ENCODE results near the gene CNOT8.

Gene CNOT8

DNA sequence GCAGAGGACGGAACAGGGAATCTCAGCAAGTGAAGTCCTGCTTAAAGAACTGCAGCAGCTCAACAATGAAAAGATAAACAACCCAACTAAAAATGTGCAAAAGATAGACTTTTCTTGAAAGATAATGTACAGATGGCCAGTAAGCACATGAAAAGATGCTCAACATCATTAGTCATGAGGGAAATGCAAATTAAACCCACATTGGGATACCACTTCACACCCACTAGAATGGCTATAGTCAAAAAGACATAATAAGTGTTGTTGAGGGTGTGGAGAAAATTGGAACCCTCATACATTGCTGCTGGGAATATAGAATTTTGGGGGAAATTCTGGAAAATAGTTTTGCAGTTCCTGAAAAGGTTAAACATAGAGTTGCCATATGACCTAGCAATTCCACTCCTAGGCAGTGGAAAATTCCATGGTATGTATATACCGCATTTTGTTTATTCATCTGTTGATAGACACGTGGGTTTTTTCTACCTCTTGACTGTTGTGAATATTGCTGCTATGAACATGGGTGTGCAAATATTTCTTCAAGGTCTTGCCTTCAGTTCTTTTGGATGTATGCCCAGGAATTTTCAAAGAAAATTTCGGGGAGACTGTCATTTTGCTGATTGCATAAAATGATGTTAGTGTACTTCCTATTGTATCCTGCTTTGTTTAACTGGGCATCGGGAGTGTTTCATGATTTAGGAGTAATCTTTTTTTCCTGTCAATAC is 7.2 kb downstream of the CNOT8 start:
- DNase-seq (ENCODE audit: low read depth) = peak; percentile 29

DNA sequence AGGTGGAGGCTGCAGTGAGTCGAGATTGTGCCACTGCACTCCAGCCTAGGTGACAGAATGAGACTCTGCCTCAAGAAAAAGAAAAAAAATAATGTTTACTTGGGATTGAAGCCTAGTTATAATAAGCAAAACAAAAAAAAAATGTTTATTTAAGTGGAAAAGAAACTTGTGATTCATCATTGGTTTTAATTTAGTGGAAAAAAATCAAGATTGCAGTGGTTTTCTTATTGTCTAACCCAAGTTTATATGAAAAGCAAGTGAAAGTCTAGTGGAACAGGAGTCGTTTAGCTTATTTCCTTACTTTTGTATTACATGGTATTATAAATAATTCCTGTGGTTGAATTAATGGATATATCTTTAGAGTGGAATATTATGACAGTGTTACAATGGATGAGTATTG is 8.4 kb downstream of the CNOT8 start:
- peak; percentile 65 for DNase-seq (ENCODE audit: low read depth)

DNA sequence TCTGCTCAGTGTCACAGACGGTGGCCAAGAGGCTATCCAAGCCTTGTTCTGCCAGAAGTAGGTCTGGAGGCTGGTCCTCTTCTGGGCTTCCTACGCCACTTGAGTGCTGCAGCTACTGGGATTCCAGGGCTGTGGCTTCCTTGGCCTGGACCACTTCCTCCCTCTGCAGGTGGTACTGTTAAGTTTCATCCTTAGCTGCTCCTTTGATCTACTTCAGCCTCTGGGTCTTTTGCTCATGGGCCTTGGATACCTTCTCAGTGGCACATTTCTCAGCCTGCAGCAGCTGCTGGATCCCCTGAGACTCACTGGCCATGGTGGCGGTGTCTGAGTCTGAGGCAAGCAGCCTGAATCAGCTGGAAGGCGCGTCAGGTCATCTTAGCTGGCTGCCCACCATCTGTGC is 10.3 kb downstream of the CNOT8 start:
- peak; percentile 25 for DNase-seq (ENCODE audit: low read depth)

DNA sequence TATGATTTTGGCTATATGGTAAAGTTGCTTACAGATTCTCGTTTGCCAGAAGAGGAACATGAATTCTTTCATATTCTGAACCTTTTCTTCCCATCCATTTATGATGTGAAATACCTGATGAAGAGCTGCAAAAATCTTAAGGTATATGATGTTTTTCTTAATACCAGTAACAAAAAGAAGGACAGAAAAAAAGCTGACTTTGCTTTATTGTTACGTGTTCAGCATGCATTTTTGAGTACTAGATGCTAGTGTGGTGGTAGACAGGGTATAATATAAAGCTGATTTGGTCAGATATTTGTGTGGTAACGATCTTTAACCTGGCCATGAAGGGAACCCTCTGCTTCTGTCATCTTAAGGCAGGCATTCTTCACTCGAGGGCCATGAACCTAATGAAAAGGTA is 13.3 kb downstream of the CNOT8 start:
- no peak for DNase-seq (ENCODE audit: low read depth)

DNA sequence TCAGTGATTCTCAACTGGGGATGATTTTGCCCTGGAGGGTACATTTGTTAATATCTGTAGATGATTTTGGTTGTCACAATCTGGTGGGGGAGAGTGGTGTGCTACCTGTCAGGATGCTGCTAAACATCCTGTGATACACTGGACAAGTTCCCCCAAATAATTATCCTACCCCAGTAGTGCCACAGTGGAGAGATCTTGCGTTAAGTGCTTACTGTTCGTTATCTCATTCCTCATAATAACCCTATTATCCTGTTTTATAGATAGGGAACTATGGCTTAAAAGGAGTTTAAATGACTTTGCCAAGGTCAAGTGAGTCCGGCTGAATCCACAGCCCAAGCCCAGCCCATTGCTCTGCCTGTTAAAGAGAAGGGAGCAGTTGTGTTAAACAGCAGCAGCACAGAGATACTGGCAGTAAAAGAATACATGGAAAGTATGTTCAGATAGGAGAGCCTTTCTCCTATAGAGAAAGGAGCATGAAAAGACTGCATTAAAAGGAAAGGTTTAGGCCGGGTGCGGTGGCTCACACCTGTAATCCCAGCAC is 15.4 kb downstream of the CNOT8 start:
- DNase-seq (ENCODE audit: low read depth) = no peak

DNA sequence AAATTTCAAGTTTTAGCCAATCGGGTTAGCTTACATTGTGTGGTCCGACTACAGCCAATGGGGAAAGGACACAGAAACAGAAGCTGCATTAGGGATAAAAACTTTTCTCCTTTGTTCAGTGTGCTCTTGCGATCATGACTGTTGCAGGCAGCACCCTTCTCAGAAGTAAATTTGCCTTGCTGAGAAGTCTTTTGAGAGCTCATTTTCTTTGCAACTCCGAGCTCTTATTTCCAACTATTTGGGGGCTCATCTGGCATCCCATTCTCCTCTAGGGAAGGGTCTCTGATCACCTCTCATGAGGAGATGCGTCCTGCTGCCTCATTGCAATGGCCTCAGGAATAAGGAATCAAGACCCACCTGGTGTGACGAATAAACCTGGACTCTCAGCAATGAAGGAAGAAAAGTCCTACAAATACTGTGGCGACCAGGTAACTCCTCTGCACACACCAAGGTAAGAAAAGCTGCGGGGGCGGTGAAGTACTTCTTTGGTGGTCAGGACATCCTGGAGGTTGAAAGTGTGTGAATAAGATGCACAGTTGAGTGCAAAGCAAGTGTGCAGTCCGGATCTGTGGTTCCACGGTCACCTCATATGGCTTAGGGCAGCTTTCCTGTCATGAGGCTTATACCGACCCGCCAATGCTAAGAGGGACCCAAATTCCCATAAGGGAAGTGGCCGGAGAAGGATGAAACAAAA is 20.4 kb downstream of the CNOT8 start:
- DNase-seq (ENCODE audit: low read depth) = no peak

DNA sequence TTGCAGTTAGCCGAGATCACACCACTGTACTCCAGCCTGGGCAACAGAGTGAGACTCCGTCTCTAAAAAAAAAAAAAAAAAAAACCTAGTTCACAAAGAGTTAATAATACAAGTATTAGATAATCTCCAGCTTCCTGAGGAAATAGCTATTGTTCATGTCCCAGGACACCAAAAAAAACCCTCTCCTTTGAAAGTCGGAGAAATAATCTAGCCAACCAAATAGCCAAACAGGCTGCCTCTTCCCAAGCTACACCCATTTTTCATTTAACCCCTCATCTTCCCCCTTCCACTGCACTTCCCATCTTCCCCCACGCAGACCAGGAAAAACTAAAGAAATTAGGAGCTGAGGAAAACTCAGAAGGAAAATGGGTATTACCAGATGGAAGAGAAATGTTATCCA is 23.6 kb downstream of the CNOT8 start:
- DNase-seq (ENCODE audit: low read depth) = no peak

DNA sequence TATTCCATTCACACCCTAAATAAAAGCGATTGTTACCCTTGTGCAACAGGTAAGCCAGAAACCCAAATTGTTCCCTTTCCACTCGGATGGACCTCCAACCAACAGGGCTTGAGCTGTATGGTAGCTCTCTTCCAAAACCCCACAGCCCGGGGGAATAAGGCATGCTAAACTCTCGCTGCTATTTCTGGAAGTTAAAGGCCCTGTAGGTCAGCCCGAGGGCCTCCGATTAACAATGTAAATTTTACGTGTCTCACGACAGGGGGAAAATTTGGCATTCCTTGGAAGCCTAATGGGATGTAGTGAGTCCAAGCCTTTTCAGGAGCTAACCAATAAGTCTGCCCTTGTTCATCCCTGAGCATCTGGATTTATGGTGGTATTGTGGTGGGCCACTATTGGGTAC is 26.0 kb downstream of the CNOT8 start:
- DNase-seq (ENCODE audit: low read depth) = no peak

DNA sequence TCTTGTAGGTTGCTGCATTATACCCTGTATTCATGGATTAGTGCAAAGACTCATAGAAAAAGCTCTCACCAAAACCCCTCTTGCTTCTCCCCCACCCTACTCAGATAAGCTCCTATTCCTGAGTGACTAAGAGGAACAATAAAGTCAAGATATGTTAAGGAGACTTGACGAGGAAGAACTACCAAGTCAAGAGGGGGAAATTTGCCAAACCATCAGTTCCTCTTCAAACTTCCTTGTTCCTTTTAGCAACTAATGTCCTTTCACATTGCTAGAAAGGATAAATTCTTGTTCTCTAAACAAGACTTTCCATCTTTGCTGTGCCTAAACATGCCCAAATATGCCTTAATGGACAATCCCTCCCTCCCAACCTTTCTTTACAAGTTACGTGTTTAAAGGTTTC is 27.0 kb downstream of the CNOT8 start:
- DNase-seq (ENCODE audit: low read depth) = no peak

DNA sequence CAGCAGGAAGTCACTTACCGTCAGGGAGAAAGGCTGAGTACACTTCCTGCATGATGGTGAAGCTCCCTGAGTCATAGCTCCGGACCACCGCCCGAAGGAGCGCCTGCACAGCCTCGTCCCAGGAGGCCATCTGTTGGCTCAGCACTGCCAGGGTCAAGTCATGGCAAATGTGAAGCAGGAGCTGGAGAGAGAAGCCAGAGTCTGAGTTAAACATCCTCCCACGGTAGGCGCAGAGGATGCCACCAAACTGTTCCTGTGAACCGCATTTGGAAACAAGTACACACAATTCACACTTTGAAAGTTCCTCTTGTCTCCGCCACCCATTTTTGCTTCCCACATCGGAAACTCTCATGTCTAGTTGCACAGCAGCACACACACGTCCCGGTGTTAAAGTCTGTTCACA is 33.9 kb downstream of the CNOT8 start:
- no peak for DNase-seq (ENCODE audit: low read depth)

DNA sequence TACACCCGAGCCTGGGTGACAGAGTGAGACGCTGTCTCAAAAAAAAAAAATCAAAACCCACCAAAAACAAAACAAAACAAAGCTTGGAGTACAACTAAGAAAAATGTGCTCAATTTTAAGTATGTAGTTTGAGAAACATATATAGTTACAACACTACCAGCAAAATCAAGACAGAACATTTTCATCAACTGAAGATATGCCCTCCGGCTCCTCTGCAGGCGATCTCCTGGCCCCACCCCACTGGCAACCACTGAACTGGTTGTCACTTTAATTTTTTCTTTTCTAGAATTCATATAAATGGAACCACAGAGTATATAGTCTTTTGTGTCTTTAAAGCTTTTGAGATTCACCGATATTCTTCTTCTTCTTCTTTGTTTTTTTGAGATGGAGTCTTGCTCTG is 35.0 kb downstream of the CNOT8 start:
- no peak for DNase-seq (ENCODE audit: low read depth)

DNA sequence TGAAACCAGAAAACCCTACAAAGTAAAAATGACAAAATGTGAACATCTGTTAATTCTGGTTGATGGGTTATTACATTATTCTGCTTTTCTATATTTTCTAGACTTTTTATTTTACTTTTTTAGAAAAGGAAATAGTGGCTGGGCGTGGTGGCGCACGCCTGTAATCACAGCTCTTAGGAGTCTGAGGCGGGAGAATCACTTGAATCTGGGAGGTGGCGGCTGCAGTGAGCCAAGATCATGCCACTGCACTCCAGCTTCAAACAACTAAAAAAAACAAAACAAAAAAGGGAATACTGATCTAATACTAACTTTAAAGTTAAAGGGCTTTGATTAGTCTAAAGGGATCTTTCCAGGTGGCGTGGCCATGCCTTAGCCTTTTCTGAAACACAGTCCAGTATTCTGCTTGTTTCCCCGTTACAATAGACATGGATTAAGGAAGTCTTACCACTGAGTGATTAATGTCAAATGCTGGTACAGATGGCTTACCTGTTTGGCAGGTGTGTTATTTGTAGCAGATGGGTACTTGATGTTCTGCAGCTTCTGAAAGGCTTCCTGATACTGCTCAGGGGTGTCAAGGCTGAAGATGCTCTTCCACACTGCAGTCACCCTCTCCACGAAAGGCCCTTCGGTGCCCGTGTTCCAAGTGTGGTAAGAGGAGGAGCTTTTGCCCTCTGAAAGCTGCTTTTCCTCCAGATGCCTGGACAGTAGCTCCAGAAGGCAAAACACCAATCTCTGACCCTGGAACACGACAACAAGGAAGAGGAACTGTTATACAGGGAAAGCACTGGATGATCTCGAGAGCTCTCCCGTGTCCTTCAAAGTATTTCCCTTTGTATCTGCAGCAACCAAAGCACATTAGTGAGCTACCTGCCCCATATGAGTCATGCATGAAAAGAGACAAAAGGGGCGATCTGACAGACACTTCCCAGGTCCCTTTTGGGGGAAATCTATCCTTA is 37.5 kb downstream of the CNOT8 start:
- DNase-seq (ENCODE audit: low read depth) = no peak

DNA sequence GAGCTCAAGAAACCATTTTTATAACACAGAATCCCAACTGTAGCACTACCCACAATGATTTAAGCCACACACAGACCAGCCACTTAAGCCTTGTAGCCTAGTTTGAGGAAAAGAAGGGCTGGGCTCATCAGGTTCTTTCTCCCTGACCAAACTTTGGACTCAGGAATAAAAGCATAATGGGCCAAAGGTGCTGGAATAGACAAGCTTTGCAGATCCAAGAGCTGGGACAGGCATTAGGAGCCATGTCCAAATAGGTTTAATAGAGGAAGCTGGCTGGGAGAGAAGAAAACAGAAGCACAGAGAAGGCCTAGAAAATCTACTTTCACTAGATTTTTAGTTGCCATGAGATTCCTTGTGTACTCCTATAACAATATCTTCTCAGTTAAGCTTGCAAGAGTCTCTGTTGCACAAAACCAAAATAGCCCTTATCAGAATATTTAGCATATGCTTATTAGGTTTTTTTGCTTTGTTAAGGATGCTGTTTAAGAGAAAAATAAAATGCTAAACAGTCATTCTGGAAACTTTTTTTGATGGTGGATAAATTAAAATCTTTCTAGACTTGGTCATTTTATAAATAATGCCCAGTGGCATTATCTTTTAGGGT is 38.2 kb downstream of the CNOT8 start:
- no peak for DNase-seq (ENCODE audit: low read depth)

DNA sequence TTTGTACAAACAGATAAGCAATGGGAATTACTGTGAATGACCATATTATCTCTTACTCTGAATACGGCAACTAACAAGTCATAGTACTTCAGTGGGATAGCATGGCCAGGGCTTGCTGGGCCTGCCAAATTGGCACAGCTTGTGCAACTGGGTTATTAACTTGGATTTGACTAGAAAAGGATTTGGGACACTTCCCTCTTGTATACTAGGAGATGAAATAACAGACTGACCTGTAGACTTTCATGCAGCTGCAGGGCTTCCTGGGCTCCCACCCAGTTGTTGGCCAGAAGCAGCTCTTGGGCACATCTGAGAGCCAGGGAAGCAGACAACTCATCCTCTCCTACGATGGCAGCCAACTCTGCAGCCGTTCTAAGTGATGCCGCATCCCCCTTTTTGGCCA is 39.8 kb downstream of the CNOT8 start:
- peak; percentile 58 for DNase-seq (ENCODE audit: low read depth)

DNA sequence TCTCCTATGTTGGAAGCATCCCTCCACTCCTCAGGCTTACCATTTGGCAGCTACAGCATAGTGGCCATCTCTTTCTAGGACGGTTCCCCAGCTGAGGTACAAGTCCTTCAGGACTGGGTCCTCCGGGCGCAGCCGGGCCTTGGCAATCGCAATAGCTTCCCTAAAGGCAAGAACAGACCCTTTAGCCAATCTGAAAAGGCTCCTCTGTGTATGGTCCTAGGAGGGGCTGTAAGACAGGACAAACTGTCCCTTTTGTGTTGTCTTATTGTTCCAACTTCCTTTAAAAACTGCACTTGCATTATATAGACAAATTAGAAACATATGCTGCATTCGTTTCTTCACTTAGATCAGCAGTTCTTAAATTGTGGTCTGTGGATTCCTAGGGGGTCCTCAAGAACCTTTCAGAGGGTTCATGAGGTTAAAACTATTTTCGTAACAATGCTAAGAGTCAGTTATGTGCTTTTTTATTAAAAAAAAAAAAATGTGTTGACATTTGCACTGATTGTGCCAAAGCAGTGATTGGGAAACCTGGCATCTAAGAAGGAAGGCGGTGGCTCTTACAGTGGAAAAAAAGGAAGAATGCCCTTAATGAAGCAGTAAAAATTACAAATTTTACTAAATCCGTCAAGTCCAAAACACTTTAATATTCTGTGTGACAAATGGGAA is 40.9 kb downstream of the CNOT8 start:
- DNase-seq (ENCODE audit: low read depth) = peak; percentile 91

DNA sequence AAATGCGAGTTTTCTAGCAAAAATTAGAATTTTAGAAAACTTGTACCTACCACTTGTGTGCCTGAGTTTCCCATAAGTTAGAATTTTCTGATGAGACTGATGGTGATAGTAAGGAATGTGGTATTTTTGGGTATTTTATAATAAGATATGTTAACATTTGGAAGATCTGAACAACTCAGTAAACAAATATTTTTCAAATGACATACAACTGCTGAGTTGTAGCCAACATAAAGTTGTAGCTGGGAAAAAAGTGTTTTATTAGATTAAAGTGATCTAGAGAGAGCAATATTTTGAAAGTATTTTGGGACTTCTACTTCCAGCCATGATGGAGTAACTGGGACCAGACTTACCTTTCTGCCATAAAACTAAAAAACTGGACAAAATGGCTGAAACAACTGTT is 41.6 kb downstream of the CNOT8 start:
- DNase-seq (ENCODE audit: low read depth) = peak; percentile 61

DNA sequence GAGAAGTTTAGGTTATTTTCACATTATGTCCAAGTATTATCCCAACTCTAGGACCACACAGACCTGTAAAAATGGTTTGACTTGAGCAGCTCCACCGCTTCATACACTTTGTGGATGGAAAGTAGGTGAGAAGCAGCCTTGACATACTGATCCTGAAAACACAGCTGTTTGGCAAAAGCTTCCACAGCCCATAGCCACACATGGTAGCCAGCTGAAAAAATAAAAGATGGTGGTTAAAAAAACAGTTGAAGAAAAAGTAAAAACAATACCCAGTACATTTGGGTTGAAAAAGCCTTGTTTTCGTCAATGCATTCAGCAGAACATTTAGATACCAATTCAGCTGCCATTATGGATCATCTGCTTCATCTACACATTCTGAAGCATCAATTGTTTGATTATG is 42.8 kb downstream of the CNOT8 start:
- DNase-seq (ENCODE audit: low read depth) = peak; percentile 74

DNA sequence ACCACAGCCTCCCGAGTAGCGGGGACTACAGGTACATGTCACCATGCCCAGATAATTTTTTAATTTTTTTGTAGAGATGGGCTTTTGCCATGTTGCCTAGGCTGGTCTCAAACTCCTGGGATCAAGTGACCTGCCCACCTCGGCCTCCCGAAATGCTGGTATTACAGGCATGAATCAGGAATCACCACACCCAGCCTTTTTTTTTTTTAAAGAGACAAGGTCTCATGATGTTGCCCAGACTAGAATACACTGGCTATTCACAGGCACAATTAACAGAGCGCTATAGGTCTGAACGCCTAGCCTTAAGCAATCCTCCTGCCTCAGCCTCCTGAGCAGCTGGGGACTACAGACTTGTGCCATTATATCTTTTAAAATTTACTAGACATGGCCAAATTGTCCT is 43.5 kb downstream of the CNOT8 start:
- no peak for DNase-seq (ENCODE audit: low read depth)

DNA sequence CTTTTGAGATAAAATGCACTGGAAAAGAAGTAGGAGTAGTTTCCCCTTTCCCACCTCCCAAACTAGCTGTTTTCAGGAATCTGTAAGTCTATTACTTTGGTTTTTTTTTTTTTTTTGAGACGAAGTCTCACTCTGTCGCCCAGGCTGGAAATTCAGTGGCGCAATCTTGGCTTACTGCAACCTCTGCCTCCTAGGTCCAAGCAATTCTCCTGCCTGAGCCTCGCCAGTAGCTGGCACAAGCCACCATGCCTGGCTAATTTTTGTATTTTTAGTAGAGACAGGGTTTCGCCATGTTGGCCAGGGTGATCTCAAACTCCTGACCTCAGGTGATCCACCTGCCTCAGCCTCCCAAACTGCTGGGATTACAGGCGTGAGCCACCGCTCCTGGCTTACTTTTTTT is 47.2 kb downstream of the CNOT8 start:
- DNase-seq (ENCODE audit: low read depth) = peak; percentile 55

DNA sequence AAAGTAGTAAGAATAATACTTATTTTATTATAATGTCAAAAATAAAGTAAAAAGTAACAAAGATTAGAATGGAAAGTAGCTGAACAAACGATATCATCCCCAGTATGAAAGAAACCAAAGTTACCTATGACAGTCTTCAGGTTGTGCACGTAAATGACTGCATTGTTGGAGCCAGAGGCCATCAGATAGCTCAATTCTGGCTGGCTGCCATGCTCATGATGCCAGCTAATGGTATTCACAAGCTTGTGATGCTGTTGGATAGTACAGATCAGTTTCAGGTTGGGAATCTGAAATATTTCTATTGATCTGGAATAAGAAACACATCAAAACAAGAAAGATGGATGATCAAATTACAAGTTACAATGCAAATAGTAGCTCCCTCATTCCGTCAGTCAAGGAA is 58.4 kb downstream of the CNOT8 start:
- no peak for DNase-seq (ENCODE audit: low read depth)

DNA sequence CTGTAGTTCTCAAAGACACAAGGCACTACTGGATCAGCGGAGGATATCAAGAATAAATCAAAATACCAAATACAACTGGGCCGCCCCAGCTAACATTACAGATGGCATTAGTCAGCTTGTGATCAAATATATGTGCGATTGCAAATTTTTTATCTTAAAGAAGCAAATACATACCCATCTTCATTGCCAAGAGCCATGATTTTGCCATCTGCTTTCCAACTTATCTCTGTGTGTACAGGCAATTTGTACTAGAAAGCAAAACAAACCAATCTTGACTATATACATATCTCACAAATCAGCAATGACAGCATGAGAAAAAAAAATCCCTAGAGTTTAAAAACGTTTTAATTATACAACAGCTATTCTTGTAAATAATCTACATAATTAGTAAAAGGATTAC is 59.3 kb downstream of the CNOT8 start:
- DNase-seq (ENCODE audit: low read depth) = no peak
